A549 (cell line): ENCODE measurements around the gene UBAP2.

ENCODE experiments used
- BHLHE40 ChIP-seq: IDR thresholded peaks from 2 replicates; pipeline ENCODE4 v1.6.1; 2012; ENCODE audit warnings: low read depth, low read length, inconsistent platforms
- CBX8 ChIP-seq: fragments of 200-600 bp; sonication (generic); IDR thresholded peaks from 2 replicates; pipeline ENCODE4 v1.6.1; 2016
- CTCF ChIP-seq: fragments of >200 bp; sonication (Bioruptor Twin); formaldehyde crosslinking; IDR thresholded peaks from 3 replicates; pipeline ENCODE4 v1.5.1; 2016
- EP300 ChIP-seq, 2 experiments: fragments of >200 bp; sonication (Bioruptor Twin); formaldehyde crosslinking; IDR thresholded peaks; 2 replicates in 1 of 2; 3 replicates in 1 of 2; pipeline ENCODE4 v1.6.1; 2016 to 2017
- HEYL ChIP-seq: fragments of 250-450 bp; sonication (Bioruptor Pico); IDR thresholded peaks from 2 replicates; pipeline ENCODE4 v1.8.0; 2021; ENCODE audit warnings: mild to moderate bottlenecking, moderate library complexity
- MAFK ChIP-seq: fragments of 450-650 bp; IDR thresholded peaks from 2 replicates; pipeline ENCODE4 v1.6.1; 2014; ENCODE audit not compliant: partially characterized antibody
- NR3C1 ChIP-seq: fragments of >200 bp; sonication (Bioruptor Twin); formaldehyde crosslinking; IDR thresholded peaks from 3 replicates; pipeline ENCODE4 v1.6.1; 2017
- PBX3 ChIP-seq: IDR thresholded peaks from 2 replicates; pipeline ENCODE4 v1.6.1; 2012
- POLR2A ChIP-seq: IDR thresholded peaks from 2 replicates; pipeline ENCODE4 v1.6.1; 2012; ENCODE audit warnings: mild to moderate bottlenecking, low read length
- SMC3 ChIP-seq: fragments of >200 bp; sonication (Bioruptor Twin); formaldehyde crosslinking; IDR thresholded peaks from 3 replicates; pipeline ENCODE4 v1.6.1; 2018; ENCODE audit warnings: inconsistent platforms
- SREBF2 ChIP-seq: fragments of 450-650 bp; IDR thresholded peaks from 2 replicates; pipeline ENCODE4 v1.6.1; 2014; ENCODE audit warnings: mild to moderate bottlenecking, moderate library complexity

DNA sequence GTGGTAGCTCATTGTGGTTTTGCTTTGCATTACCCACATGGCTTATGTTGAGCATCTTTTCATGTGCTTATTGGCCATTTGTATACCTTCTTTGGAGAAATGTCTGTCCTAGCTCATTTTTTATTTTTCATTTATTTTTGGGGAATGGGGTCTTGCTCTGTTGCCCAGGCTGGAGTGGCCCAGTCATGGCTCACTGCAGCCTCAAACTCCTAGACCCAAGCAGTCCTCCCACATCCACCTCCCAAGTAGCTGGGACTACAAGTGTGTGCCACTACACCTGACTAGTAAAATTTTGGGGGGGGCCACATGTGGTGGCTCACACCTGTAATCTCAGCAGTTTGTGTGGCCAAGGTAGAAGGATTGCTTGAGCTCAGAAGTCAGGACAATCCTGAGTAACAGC lies 154.4 kb downstream of the UBAP2 start:
- TF ChIP-seq EP300 (IDR thresholded peaks at IDR 0.05), result no peak
- TF ChIP-seq CTCF, result no peak
- no peak for TF ChIP-seq HEYL (CRISPR knock-in tag)
- no peak for TF ChIP-seq SMC3
- no peak for TF ChIP-seq CBX8
- TF ChIP-seq BHLHE40, result no peak
- no peak for TF ChIP-seq MAFK
- no peak for TF ChIP-seq NR3C1
- no peak for TF ChIP-seq PBX3
- no peak for TF ChIP-seq POLR2A
- TF ChIP-seq SREBF2, result no peak
